Posterior vena cava (tissue), 2 donors: ENCODE measurements around the gene PGC. TPM values are rescaled to one million over a fixed set of nuclear protein-coding genes. Genes with fewer than 3 reads are reported as not detected.
A peak's percentile ranks its signal among the peaks of the same experiment; 100 is the strongest.
"Not testable (repeated sequence)": the region's sequence is repeated elsewhere in the genome, so short reads cannot be mapped to it uniquely, and the experiment has no call there.

ENCODE experiments used
- DNase-seq: peaks from one replicate; pipeline ENCODE4 v3.0.0-alpha.2; 2020; ENCODE audit warnings: low spot score
- intact Hi-C, 2 donors: fragments of 100-400 bp; cut with DNase I; formaldehyde crosslinking; loops; one replicate each; pipeline versions ENCODE4 v1.14.1 to v1.14.2; 2022 to 2023
- total RNA-seq, 2 donors: library from RNA; stranded (reverse); fragmentation: NEBNext Ultra II Directional; extraction: Animal tissue kit (Norgen Biotek cat#: 25700); gene quantifications; one replicate each; pipeline ENCODE4 v1.2.1, GENCODE V29; 2021
- donor health status: DM: yes; HTN: yes; CAD: no.
- donor health status: DM: yes; HTN: yes; CAD: no.

Gene PGC
- total RNA-seq, 2 donors from 2014 or later: not detected

GRCh38 chr6:41778895-41779294 is 31.7 kb upstream of the PGC start:
- intact Hi-C loops: no loop called here
- no peak for DNase-seq

- no peak for DNase-seq
- intact Hi-C loops: no loop called here
These were observed 30.5 kb upstream of the PGC start for GRCh38 chr6:41777551-41778285.

GRCh38 chr6:41775293-41775882 is 28.2 kb upstream of the PGC start:
- intact Hi-C loops: no loop called here
- no peak for DNase-seq

- intact Hi-C loops: no loop called here
- no peak for DNase-seq
These were observed 27.6 kb upstream of the PGC start for GRCh38 chr6:41774841-41775240.

- intact Hi-C loops: no loop called here
- peak; percentile 76 for DNase-seq
These were observed 24.1 kb upstream of the PGC start for GRCh38 chr6:41771058-41771983.

GRCh38 chr6:41770381-41771057 is 23.3 kb upstream of the PGC start:
- peak; percentile 62 for DNase-seq
- intact Hi-C loops: no loop called here

GRCh38 chr6:41769376-41769775 is 22.2 kb upstream of the PGC start:
- peak; percentile 41 for DNase-seq
- intact Hi-C loops: no loop called here

DNA sequence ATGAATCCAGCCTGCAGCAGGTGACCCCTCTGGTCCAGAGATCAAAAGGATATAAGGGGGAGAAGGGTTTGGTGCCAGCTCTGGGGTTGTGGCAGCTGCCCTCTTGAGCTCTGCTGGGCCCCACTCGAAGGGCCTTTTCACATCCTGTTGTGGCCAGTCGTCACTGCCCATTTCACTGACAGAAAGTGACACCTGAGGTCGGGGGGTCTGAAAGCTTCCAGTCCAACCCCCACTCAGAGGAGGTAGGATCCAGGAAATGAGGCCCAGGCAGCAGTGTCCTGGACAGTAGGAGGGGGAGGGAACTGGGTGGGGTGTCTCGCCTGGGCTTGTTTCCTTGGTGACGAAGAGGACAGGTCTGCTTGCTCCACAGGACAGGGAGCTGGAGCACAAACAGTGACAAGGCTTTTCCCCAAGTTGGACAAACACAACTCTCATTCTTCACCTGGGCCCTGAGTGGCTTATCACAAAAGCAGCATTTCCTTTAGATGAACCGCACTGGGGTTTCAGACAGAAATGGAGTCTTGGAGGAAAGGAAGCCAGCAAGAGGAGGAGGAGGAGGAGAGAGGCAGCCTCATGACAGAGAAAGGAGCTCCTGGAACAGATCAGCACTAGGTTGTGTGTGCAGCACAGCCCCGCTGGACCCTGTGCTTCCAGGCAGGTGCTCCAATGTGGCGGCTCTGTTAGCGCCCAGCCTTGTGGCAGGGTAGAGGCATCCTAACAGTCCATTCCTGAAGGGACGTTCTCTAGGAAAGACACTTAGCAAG is 21.5 kb upstream of the PGC start:
- intact Hi-C loops: no loop called here
- DNase-seq: peak; percentile 32

- DNase-seq: peak; percentile 56
- intact Hi-C loops: no loop called here
These were observed 20.1 kb upstream of the PGC start for GRCh38 chr6:41767112-41767833.

DNA sequence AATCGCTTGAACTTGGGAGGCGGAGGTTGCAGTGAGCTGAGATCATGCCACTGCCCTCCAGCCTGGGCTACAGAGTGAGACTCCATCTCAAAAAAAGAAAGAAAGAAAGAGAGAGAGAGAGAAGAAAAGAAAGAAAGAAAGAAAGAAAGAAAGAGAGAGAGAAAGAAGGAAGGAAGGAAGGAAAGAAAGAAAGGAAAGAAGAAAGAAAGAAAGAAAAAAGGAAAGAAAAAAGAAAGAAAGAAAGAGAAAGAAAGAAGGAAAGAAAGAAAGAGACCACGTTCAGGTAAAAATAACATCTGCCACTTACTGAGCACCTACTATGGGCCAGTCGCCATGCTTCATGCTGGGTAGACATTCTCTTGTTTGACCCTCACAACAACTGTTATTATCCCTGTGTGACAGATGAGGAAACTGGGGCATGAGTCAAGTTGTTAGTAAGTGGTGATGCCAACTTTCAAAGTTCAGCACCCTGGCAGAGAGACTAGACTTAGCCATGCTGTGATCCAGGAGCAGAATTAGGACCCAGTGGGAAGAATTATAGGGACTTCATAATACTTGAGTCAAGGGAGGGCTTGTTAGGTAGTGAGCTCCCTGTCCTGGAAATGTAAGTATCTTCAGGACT is 19.0 kb upstream of the PGC start:
- intact Hi-C loops, DNase-seq: not testable (repeated sequence)

GRCh38 chr6:41763470-41763869 is 16.3 kb upstream of the PGC start:
- DNase-seq: no peak
- intact Hi-C loops: no loop called here

- intact Hi-C loops: no loop called here
- no peak for DNase-seq
These were observed 12.8 kb upstream of the PGC start for GRCh38 chr6:41759905-41760579.

DNA sequence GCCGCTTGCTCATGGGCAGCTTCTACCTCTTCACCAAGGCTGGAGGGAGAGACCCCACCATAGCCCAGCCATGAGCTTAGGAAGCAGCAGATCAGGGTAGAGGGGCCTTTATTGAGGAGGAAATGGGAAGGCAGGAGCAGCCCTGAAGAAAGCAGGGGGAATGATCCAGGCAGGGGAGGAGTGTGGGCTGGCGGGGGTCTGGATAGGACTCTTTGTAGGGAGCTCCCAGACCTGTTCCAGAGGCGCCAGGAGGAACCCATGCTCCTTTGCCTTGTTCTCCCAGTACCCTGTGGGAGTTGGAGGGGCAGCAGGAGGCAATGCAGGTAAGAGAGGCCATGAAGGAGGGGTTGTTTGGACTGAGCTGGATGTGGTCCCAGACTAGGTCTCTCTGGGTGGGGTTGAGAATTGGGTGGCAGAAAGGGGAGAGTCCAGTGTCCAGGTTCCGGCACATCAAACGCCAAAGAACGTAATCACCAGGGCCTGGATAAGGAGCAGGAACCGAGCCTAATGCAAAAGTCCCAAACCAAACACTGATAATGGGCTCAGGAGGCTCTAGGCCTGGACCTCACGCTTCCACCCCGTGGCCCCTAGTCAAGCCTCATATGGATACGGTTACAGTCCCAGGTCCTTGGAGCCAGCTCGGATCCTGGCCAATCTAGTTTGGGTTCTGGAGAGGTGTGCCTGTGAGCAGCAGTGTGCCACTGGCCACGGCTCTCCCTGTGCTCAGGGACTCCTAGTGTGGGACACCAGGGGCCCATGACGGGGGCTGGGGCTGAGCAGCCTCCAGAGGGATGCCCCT is 12.1 kb upstream of the PGC start:
- no peak for DNase-seq

GRCh38 chr6:41758641-41759035 is 11.4 kb upstream of the PGC start:
- intact Hi-C loops: no loop called here
- DNase-seq: no peak

More for the DNA sequence above, 12.1 kb upstream of the PGC start:
- intact Hi-C loops: no loop called here

DNA sequence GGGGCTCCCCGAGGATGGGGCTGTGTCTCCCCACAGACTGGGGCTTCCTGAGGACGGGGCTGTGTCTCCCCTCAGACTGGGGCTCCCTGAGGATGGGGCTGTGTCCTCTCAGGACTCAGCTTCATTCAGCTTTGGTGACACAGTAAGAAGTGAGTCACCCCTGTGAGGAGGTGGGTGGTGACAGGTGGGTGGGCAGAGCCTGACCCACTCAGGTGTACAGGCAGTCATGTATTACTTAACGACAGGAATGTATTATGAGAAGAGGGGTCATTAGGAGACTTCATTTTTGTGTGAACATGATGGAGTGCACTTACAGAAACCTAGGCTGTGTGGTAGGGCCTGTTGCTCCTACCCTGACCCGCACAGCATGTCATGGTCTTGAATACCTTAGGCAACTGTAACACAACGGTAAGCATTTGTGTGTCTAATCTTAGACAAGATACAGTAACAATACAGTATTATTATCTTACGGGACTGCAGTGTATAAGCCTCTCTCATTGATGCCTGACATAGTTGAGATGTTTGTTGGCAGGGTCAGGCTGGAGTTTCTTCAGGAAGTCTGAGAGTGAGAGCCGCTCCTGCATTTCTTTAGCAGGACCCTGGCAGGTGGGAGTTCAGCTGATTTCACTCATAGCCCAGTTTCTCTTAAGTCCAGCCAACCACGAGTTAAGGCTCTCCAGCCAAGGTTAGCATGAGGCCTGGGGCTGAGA is 10.9 kb upstream of the PGC start:
- intact Hi-C loops: no loop called here
- no peak for DNase-seq

DNA sequence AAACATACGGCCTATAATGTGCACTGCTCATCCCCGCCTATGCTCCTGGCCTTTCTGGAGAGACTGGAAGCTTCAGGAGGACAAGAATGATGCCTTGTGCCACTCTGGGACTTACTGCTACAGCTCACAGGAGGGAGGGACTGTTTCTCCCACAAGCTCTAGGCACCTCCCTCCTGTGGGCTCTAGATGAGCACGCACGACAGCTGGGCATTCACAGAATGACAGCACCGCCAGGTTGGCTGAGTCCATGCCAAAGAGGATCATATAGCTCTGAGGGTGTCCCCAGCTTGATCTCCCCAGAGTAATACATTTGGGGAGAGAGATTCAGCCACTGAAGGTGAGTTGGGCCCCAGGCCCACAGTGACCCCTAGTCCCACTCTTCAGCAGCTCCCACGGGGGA is 10.1 kb upstream of the PGC start:
- DNase-seq: no peak
- intact Hi-C loops: no loop called here
